Tibial nerve (tissue), 4 donors: ENCODE data around the gene CEP350.

Experiments used
- CTCF ChIP-seq, 5 experiments: fragments of 200-600 bp in 3 of 5; fragments of 450-650 bp in 2 of 5; sonication (generic) in 3 of 5; IDR thresholded peaks; one replicate each; pipeline ENCODE4 v1.5.1; 2016 to 2019; ENCODE audit warnings: antibody characterized with exemption in 5 of 5, mild to moderate bottlenecking in 3 of 5, moderate library complexity in 2 of 5
- EP300 ChIP-seq, 2 donors: sonication (generic); formaldehyde crosslinking; IDR thresholded peaks; one replicate each; pipeline ENCODE4 v1.6.1; 2017; ENCODE audit warnings: antibody characterized with exemption in 2 of 2, mild to moderate bottlenecking in 1 of 2
- POLR2A ChIP-seq, 2 donors: fragments of 450-650 bp; IDR thresholded peaks; one replicate each; pipeline ENCODE4 v1.6.1; 2017; ENCODE audit warnings: antibody characterized with exemption in 2 of 2, mild to moderate bottlenecking in 2 of 2, moderate library complexity in 2 of 2

DNA sequence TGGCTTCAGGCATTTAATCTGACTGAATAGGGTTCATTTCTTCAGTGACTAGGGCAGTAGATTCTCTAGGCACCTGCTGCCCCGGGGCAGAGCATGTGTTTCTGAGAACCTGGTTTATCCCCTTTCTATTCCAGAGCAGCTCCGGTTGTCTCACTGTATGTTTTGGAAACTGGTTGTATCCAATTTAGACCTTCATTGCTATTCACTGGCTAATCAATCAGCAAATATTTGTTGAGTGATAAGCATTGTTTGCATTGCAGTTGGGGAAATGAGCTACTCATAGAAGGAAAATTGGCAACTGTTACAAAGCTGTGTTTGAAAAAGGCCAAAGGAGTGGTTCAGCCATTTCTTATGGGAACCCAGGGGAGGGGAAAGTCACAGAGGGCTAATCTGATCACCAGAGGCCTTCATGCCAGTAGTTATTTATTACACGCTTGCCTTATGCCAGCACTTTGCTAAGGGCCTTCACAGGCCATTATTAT, 203.0 kb downstream of the CEP350 start:
- TF ChIP-seq CTCF (IDR thresholded peaks at IDR 0.05) (no peak), EP300 (IDR thresholded peaks at IDR 0.05) (no peak), POLR2A (IDR thresholded peaks at IDR 0.05) (no peak)
